A549 (cell line): ENCODE data around the gene TUBA4A. TPM values are rescaled to one million over a fixed set of nuclear protein-coding genes. Genes with fewer than 3 reads are reported as not detected.

Source experiments
- ATAC-seq, 2 experiments: fragments of 200-7000 bp in 1 of 2; fragments of >200 bp in 1 of 2; cut with Nextera tagmentation in 1 of 2; cut with Tn5 transposase in 1 of 2; 3 replicates each; pipeline versions ENCODE4 v1.8.0 to v1.9.1; 2018 to 2020; ENCODE audit warnings: mild to moderate bottlenecking in 1 of 2, moderate library complexity in 1 of 2
- CTCF ChIA-PET: fragments of 300-600 bp; sonication (Branson Sonifier 250); formaldehyde crosslinking; extraction: SDS; loops from one replicate; lab custom pipeline; 2021; ENCODE audit warnings: antibody characterized with exemption, inconsistent platforms; lab: Yijun Ruan, JAX
- POLR2A ChIA-PET: fragments of 350-600 bp; formaldehyde crosslinking; extraction: SDS; loops from one replicate; lab custom pipeline; 2021; ENCODE audit warnings: antibody characterized with exemption, inconsistent platforms; lab: Yijun Ruan, JAX
- DNase-seq, 2 experiments: peaks; one replicate each; pipeline versions ENCODE4 v3.0.0 to v3.0.0-alpha.2; 2011 to 2016; ENCODE audit warnings: low read depth in 1 of 2, low spot score in 1 of 2
- FAIRE-seq: peaks from 2 replicates; lab custom pipeline; 2011; peaks lifted over from hg19 to GRCh38; lab: Jason Lieb, UNC
- H3K27ac ChIP-seq, 2 experiments: fragments of >200 bp; sonication (Bioruptor Twin); formaldehyde crosslinking; 3 replicates each; pipeline ENCODE4 v1.5.1; 2016 to 2017
- H3K4me1 ChIP-seq: fragments of >200 bp; sonication (Bioruptor Twin); formaldehyde crosslinking; 3 replicates; pipeline ENCODE4 v1.6.1; 2016
- H3K4me2 ChIP-seq: fragments of >200 bp; sonication (Bioruptor Twin); formaldehyde crosslinking; 3 replicates; pipeline ENCODE4 v1.6.1; 2016
- H3K4me3 ChIP-seq: fragments of >200 bp; sonication (Bioruptor Twin); formaldehyde crosslinking; 3 replicates; pipeline ENCODE4 v1.5.1; 2016
- H3K9me3 ChIP-seq: fragments of >200 bp; sonication (Bioruptor Twin); formaldehyde crosslinking; 3 replicates; pipeline ENCODE4 v1.6.1; 2016
- BHLHE40 ChIP-seq: IDR thresholded peaks from 2 replicates; pipeline ENCODE4 v1.6.1; 2012; ENCODE audit warnings: low read depth, low read length, inconsistent platforms
- CBX2 ChIP-seq: fragments of 200-600 bp; sonication (generic); IDR thresholded peaks from 2 replicates; pipeline ENCODE4 v1.6.1; 2016; ENCODE audit warnings: low read depth, mild to moderate bottlenecking, borderline replicate concordance
- CBX8 ChIP-seq: fragments of 200-600 bp; sonication (generic); IDR thresholded peaks from 2 replicates; pipeline ENCODE4 v1.6.1; 2016
- CHD4 ChIP-seq: fragments of 200-600 bp; sonication (generic); IDR thresholded peaks from 2 replicates; pipeline ENCODE4 v1.6.1; 2016; ENCODE audit warnings: antibody characterized with exemption, mild to moderate bottlenecking, borderline replicate concordance
- CTCF ChIP-seq: fragments of >200 bp; sonication (Bioruptor Twin); formaldehyde crosslinking; IDR thresholded peaks from 3 replicates; pipeline ENCODE4 v1.5.1; 2016
- E2F6 ChIP-seq: IDR thresholded peaks from 2 replicates; pipeline ENCODE4 v1.6.1; 2012; ENCODE audit warnings: low read depth, borderline replicate concordance
- HMGXB4 ChIP-seq: fragments of 250-450 bp; sonication (Bioruptor Pico); IDR thresholded peaks from 2 replicates; pipeline ENCODE4 v1.5.0; 2021; ENCODE audit warnings: mild to moderate bottlenecking, moderate library complexity, borderline replicate concordance
- HOXA7 ChIP-seq: fragments of 250-450 bp; sonication (Bioruptor Pico); IDR thresholded peaks from 2 replicates; pipeline ENCODE4 v1.5.0; 2020; ENCODE audit warnings: mild to moderate bottlenecking, moderate library complexity
- MAFK ChIP-seq: fragments of 450-650 bp; IDR thresholded peaks from 2 replicates; pipeline ENCODE4 v1.6.1; 2014; ENCODE audit not compliant: partially characterized antibody
- NFE2L2 ChIP-seq: fragments of 150-350 bp; conservative IDR thresholded peaks from 2 replicates; pipeline ENCODE4 v1.6.1; 2014; ENCODE audit warnings: low read length
- NPAS2 ChIP-seq: fragments of 250-450 bp; sonication (Bioruptor Pico); IDR thresholded peaks from 2 replicates; pipeline ENCODE4 v1.8.0; 2022; ENCODE audit warnings: mild to moderate bottlenecking, moderate library complexity, borderline replicate concordance
- PBX3 ChIP-seq: IDR thresholded peaks from 2 replicates; pipeline ENCODE4 v1.6.1; 2012
- RNF2 ChIP-seq: fragments of 200-600 bp; sonication (generic); IDR thresholded peaks from 2 replicates; pipeline ENCODE4 v1.6.1; 2016; ENCODE audit warnings: low read depth, mild to moderate bottlenecking, antibody characterized with exemption, moderate library complexity, borderline replicate concordance
- SREBF2 ChIP-seq: fragments of 450-650 bp; IDR thresholded peaks from 2 replicates; pipeline ENCODE4 v1.6.1; 2014; ENCODE audit warnings: mild to moderate bottlenecking, moderate library complexity
- WGBS: methylation state at CpG from one replicate; pipeline ENCODE4 v1.1.6; 2017; ENCODE audit errors: missing lambda C conversion rate; 5-methylcytosine and 5-hydroxymethylcytosine counted together
- polyA plus RNA-seq, 4 experiments: library from polyadenylated mRNA; depleted of rRNA in 3 of 4; stranded (reverse); fragments of >200 nt; fragmentation: RNase III in 1 of 4; extraction: RNeasy Plus Mini Kit Qiagen cat#74134 plus additional on column Dnase treatment in 1 of 4; gene quantifications; 2 replicates in 3 of 4; 3 replicates in 1 of 4; pipeline ENCODE4 v1.2.3, GENCODE V29; 2011 to 2017
- TF ChIP-seq, protein P1 (sequence below): fragments of >200 bp; sonication (Bioruptor Twin); formaldehyde crosslinking; IDR thresholded peaks from 2 replicates; pipeline ENCODE4 v1.6.1; 2016
- TF ChIP-seq, protein P2 (sequence below): fragments of 250-450 bp; sonication (Bioruptor Pico); IDR thresholded peaks from 2 replicates; pipeline ENCODE4 v1.5.0; 2020; ENCODE audit warnings: low read depth, mild to moderate bottlenecking, moderate library complexity
- TF ChIP-seq, protein P3 (sequence below): fragments of >200 bp; sonication (Bioruptor Twin); formaldehyde crosslinking; IDR thresholded peaks from 3 replicates; pipeline ENCODE4 v1.6.1; 2016

The TUBA4A gene
- polyA plus RNA-seq, 2 of the 4 experiments (the other 2 are of a cell fraction), result 222 to 450 TPM

- ChIA-PET CTCF (interaction anchor here (1.1 to 12.6 kb wide), 8 partner anchors 8 to 72 kb away, joined by 3 to 241 read pairs (median 4); partner anchors contain the start of genes ANKZF1, ATG9A, CNPPD1 and DNAJB2), POLR2A (interaction anchor here (0.7 to 3.1 kb wide), 4 partner anchors 18 to 30 kb away, joined by 3 to 32 read pairs (median 20); partner anchors contain the start of genes ABCB6, ANKZF1, ATG9A and DNAJB2)
- WGBS, result 91% methylated on average over 16 of the region's 17 CpGs
- Histone ChIP-seq H3K4me2 (peak overlapping the region; percentile 96), H3K9me3 (no peaks in the 10 kb centered on the region), H3K27ac (peak overlapping the region; percentile 90), H3K4me1 (peaks cover 70% of the 10 kb centered on the region), H3K4me3 (0 out of 3 replicates have a peak overlapping the region, but pooled peaks have one; percentile 27)
- DNase-seq, result peak in 1 of 2 experiments; percentile 53
- TF ChIP-seq CHD4, result no peak
- no peak for TF ChIP-seq HMGXB4 (CRISPR knock-in tag)
- TF ChIP-seq CBX8, result no peak
- TF ChIP-seq BHLHE40, result no peak
- peak; percentile 75 for TF ChIP-seq MAFK
- TF ChIP-seq CTCF, result no peak
- TF ChIP-seq, protein P1, sequence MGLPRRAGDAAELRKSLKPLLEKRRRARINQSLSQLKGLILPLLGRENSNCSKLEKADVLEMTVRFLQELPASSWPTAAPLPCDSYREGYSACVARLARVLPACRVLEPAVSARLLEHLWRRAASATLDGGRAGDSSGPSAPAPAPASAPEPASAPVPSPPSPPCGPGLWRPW, result no peak
- TF ChIP-seq, protein P2, sequence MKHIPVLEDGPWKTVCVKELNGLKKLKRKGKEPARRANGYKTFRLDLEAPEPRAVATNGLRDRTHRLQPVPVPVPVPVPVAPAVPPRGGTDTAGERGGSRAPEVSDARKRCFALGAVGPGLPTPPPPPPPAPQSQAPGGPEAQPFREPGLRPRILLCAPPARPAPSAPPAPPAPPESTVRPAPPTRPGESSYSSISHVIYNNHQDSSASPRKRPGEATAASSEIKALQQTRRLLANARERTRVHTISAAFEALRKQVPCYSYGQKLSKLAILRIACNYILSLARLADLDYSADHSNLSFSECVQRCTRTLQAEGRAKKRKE, result no peak
- no peak for TF ChIP-seq HOXA7 (CRISPR knock-in tag)
- no peak for TF ChIP-seq RNF2
- no peak for TF ChIP-seq CBX2
- no peak for TF ChIP-seq SREBF2
- no peak for TF ChIP-seq E2F6
- 0 out of 2 replicates have a peak, but pooled peaks have one; percentile 30 for TF ChIP-seq PBX3
- TF ChIP-seq NPAS2, result no peak
- TF ChIP-seq NFE2L2, result no peak
- TF ChIP-seq, protein P3, sequence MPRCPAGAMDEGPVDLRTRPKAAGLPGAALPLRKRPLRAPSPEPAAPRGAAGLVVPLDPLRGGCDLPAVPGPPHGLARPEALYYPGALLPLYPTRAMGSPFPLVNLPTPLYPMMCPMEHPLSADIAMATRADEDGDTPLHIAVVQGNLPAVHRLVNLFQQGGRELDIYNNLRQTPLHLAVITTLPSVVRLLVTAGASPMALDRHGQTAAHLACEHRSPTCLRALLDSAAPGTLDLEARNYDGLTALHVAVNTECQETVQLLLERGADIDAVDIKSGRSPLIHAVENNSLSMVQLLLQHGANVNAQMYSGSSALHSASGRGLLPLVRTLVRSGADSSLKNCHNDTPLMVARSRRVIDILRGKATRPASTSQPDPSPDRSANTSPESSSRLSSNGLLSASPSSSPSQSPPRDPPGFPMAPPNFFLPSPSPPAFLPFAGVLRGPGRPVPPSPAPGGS, result 0 out of 3 replicates have a peak, but pooled peaks have one; percentile 23
- FAIRE-seq, result no peak
- ATAC-seq, result no peak
Measured at GRCh38 chr2:219247678-219248642, 5.8 kb downstream of the TUBA4A start.
